H1 (cell line): ENCODE results near the gene ATCAY. TPM values are rescaled to one million over a fixed set of nuclear protein-coding genes. Genes with fewer than 3 reads are reported as not detected.

Source experiments
- CTCF ChIA-PET: fragments of 300-600 bp; sonication (Branson Sonifier 250); formaldehyde crosslinking; loops from one replicate; lab custom pipeline; 2021; ENCODE audit not compliant: partially characterized antibody; lab: Charles Lee
- POLR2A ChIA-PET: fragments of 300-600 bp; sonication (Branson Sonifier 250); formaldehyde crosslinking; loops from one replicate; lab custom pipeline; 2021; ENCODE audit warnings: inconsistent platforms; ENCODE audit not compliant: partially characterized antibody; lab: Charles Lee
- DNase-seq, 2 experiments: peaks; one replicate each; pipeline versions ENCODE4 v3.0.0 to v3.0.0-alpha.2; 2010 to 2022; ENCODE audit warnings: low spot score in 2 of 2, low read depth in 1 of 2, mixed read lengths in 1 of 2
- FAIRE-seq: peaks from 2 replicates; lab custom pipeline; 2011; peaks lifted over from hg19 to GRCh38; lab: Jason Lieb, UNC
- H2AFZ ChIP-seq: 2 replicates; pipeline ENCODE4 v1.8.1; 2012; ENCODE audit warnings: low read length, inconsistent platforms
- H2AK5ac ChIP-seq: 2 replicates; pipeline ENCODE4 v1.6.1; 2013; ENCODE audit warnings: low read depth, low read length
- H2BK120ac ChIP-seq: replicated peaks from 2 replicates; pipeline ENCODE3; 2013; ENCODE audit warnings: low read depth, low read length, inconsistent platforms
- H2BK12ac ChIP-seq: 2 replicates; pipeline ENCODE4 v1.6.1; 2013; ENCODE audit warnings: low read depth, low read length
- H2BK15ac ChIP-seq: 2 replicates; pipeline ENCODE4 v1.6.1; 2013; ENCODE audit warnings: low read length
- H2BK20ac ChIP-seq: 2 replicates; pipeline ENCODE4 v1.6.1; 2013; ENCODE audit warnings: low read length
- H2BK5ac ChIP-seq: 2 replicates; pipeline ENCODE4 v1.6.1; 2013; ENCODE audit warnings: low read depth, low read length
- H3K14ac ChIP-seq: 2 replicates; pipeline ENCODE4 v1.6.1; 2013; ENCODE audit warnings: inconsistent platforms; ENCODE audit not compliant: insufficient read length
- H3K18ac ChIP-seq: 2 replicates; pipeline ENCODE4 v1.6.1; 2013; ENCODE audit warnings: low read length; ENCODE audit errors: extremely low read depth
- H3K23ac ChIP-seq: 2 replicates; pipeline ENCODE4 v1.6.1; 2013; ENCODE audit warnings: inconsistent platforms; ENCODE audit not compliant: insufficient read length
- H3K23me2 ChIP-seq: 2 replicates; pipeline ENCODE4 v1.6.1; 2013; ENCODE audit warnings: low read depth, low read length
- H3K27ac ChIP-seq: 2 replicates; pipeline ENCODE4 v1.6.1; 2011; ENCODE audit warnings: low read depth, low read length, inconsistent platforms
- H3K27me3 ChIP-seq, 4 experiments: replicated peaks in 1 of 4; 1 replicate in 1 of 4; 2 replicates in 3 of 4; pipeline versions ENCODE4 v1.6.1 to v1.8.1; 2011 to 2013; ENCODE audit warnings: low read length in 3 of 4, mild to moderate bottlenecking in 3 of 4, inconsistent platforms in 2 of 4, mixed read lengths in 2 of 4, moderate library complexity in 1 of 4; ENCODE audit not compliant: control insufficient read depth in 3 of 4, insufficient read depth in 3 of 4; ENCODE audit errors: extremely low read depth in 1 of 4
- H3K36me3 ChIP-seq, 4 experiments: 2 replicates each; pipeline versions ENCODE4 v1.6.1 to v1.8.1; 2011 to 2013; ENCODE audit warnings: mild to moderate bottlenecking in 4 of 4, low read length in 3 of 4, moderate library complexity in 2 of 4, control low read depth in 1 of 4, inconsistent platforms in 1 of 4; ENCODE audit not compliant: insufficient read depth in 4 of 4, control insufficient read depth in 2 of 4
- H3K4ac ChIP-seq: replicated peaks from 2 replicates; pipeline ENCODE3; 2013; ENCODE audit warnings: low read length, low read depth, mixed read lengths, inconsistent platforms; ENCODE audit not compliant: insufficient read length
- H3K4me1 ChIP-seq, 4 experiments: replicated peaks in 1 of 4; 1 replicate in 1 of 4; 2 replicates in 3 of 4; pipeline versions ENCODE4 v1.6.1 to v1.8.1; 2011 to 2013; ENCODE audit warnings: low read length in 3 of 4, inconsistent platforms in 2 of 4, mixed read lengths in 1 of 4; ENCODE audit not compliant: insufficient read depth in 4 of 4, control insufficient read depth in 3 of 4
- H3K4me2 ChIP-seq, 2 experiments: 2 replicates each; pipeline versions ENCODE4 v1.6.1 to v1.8.1; 2011 to 2013; ENCODE audit warnings: low read depth in 2 of 2, low read length in 2 of 2, control low read depth in 1 of 2, inconsistent platforms in 1 of 2, mild to moderate bottlenecking in 1 of 2; ENCODE audit not compliant: insufficient read depth in 1 of 2
- H3K4me3 ChIP-seq, 4 experiments: fragments of 200-600, 300-600 bp in 1 of 4; sonication (generic), shearing (Covaris generic), sonication (Bioruptor Twin) in 1 of 4; 2 replicates each; pipeline versions ENCODE4 v1.5.1 to v1.8.1; 2011 to 2016; ENCODE audit warnings: low read length in 4 of 4, low read depth in 3 of 4, control low read depth in 2 of 4, inconsistent platforms in 2 of 4, mild to moderate bottlenecking in 2 of 4, mixed read lengths in 1 of 4, moderate library complexity in 1 of 4; ENCODE audit not compliant: insufficient read depth in 2 of 4; ENCODE audit errors: extremely low read depth in 1 of 4
- H3K56ac ChIP-seq: replicated peaks from 2 replicates; pipeline ENCODE3; 2013; ENCODE audit warnings: low read depth, mild to moderate bottlenecking, mixed read lengths, low read length, inconsistent platforms; ENCODE audit not compliant: insufficient read length
- H3K79me1 ChIP-seq: 2 replicates; pipeline ENCODE4 v1.6.1; 2013; ENCODE audit warnings: low read depth, low read length, control low read depth
- H3K79me2 ChIP-seq, 2 experiments: 2 replicates each; pipeline versions ENCODE4 v1.6.1 to v1.8.1; 2012 to 2013; ENCODE audit warnings: low read length in 2 of 2, mild to moderate bottlenecking in 2 of 2, inconsistent platforms in 1 of 2; ENCODE audit not compliant: insufficient read depth in 2 of 2, control insufficient read depth in 1 of 2
- H3K9ac ChIP-seq, 4 experiments: replicated peaks in 1 of 4; 1 replicate in 1 of 4; 2 replicates in 3 of 4; pipeline versions ENCODE4 v1.6.1 to v1.8.1; 2011 to 2013; ENCODE audit warnings: low read depth in 3 of 4, low read length in 3 of 4, control low read depth in 2 of 4, mild to moderate bottlenecking in 2 of 4, moderate library complexity in 2 of 4, inconsistent platforms in 1 of 4; ENCODE audit errors: extremely low read depth in 1 of 4
- H3K9me3 ChIP-seq, 2 experiments: 2 replicates each; pipeline versions ENCODE4 v1.6.1 to v1.8.1; 2012 to 2013; ENCODE audit warnings: mild to moderate bottlenecking in 2 of 2, moderate library complexity in 2 of 2, control low read depth in 1 of 2, inconsistent platforms in 1 of 2, low read depth in 1 of 2, low read length in 1 of 2, mixed read lengths in 1 of 2; ENCODE audit not compliant: insufficient read depth in 2 of 2
- H4K20me1 ChIP-seq, 2 experiments: replicated peaks in 1 of 2; 2 replicates each; pipeline versions ENCODE3 to v1.8.1; 2011 to 2013; ENCODE audit warnings: inconsistent platforms in 2 of 2, low read length in 2 of 2, mild to moderate bottlenecking in 1 of 2; ENCODE audit not compliant: insufficient read depth in 2 of 2, control insufficient read depth in 1 of 2
- H4K5ac ChIP-seq: 2 replicates; pipeline ENCODE4 v1.6.1; 2013; ENCODE audit warnings: low read length, low read depth, mixed read lengths, inconsistent platforms; ENCODE audit not compliant: insufficient read length
- H4K8ac ChIP-seq: 2 replicates; pipeline ENCODE4 v1.8.0; 2013; ENCODE audit warnings: mild to moderate bottlenecking, moderate library complexity, low read length, inconsistent platforms; ENCODE audit not compliant: insufficient read depth; ENCODE audit errors: extremely low read depth
- H4K91ac ChIP-seq: replicated peaks from 2 replicates; pipeline ENCODE3; 2013; ENCODE audit warnings: low read length, mixed read lengths, inconsistent platforms; ENCODE audit not compliant: insufficient read length
- RAD21 ChIP-seq, 2 experiments: IDR thresholded peaks in 1 of 2; conservative IDR thresholded peaks in 1 of 2; 2 replicates each; pipeline ENCODE4 v1.6.1; 2011; ENCODE audit warnings: low read depth in 2 of 2, low read length in 2 of 2, improper control_type of control experiment in 1 of 2, inconsistent platforms in 1 of 2, mild to moderate bottlenecking in 1 of 2, moderate library complexity in 1 of 2
- SUZ12 ChIP-seq: fragments of 200-600 bp; sonication (generic); IDR thresholded peaks from 2 replicates; pipeline ENCODE4 v1.6.1; 2012; ENCODE audit warnings: mild to moderate bottlenecking, inconsistent platforms, low read length, moderate library complexity, mixed read lengths
- TBP ChIP-seq: IDR thresholded peaks from 2 replicates; pipeline ENCODE4 v1.6.1; 2011; ENCODE audit warnings: low read depth, low read length, improper control_type of control experiment
- ZNF274 ChIP-seq: IDR thresholded peaks from 2 replicates; pipeline ENCODE4 v1.7.0; 2012; ENCODE audit warnings: low read length, borderline replicate concordance; ENCODE audit errors: extremely low read depth
- WGBS, 2 experiments: shearing (Covaris generic) in 1 of 2; methylation state at CpG; one replicate each; pipeline versions ENCODE4 v1.1.6 to v1.1.7; 2013 to 2015; ENCODE audit warnings: low lambda C conversion rate in 2 of 2, mixed read lengths in 2 of 2, inconsistent platforms in 1 of 2, low coverage in 1 of 2, missing lambda C conversion rate in 1 of 2; ENCODE audit not compliant: insufficient replicate concordance in 2 of 2, insufficient coverage in 1 of 2, insufficient read length in 1 of 2; ENCODE audit errors: extremely low coverage in 1 of 2, missing lambda C conversion rate in 1 of 2; 5-methylcytosine and 5-hydroxymethylcytosine counted together
- polyA plus RNA-seq, 7 experiments: library from polyadenylated mRNA; depleted of rRNA in 3 of 7; stranded (reverse) in 5 of 7; unstranded in 2 of 7; fragments of >200 nt in 5 of 7; fragments of 200-250 nt in 2 of 7; gene quantifications; 1 replicate in 5 of 7; 2 replicates in 1 of 7; 4 replicates in 1 of 7; pipeline versions ENCODE4 v1.2.1 to v1.2.3, GENCODE V29; 2011 to 2013; ENCODE audit warnings: missing spikeins in 2 of 7, mixed read lengths in 2 of 7
- total RNA-seq: library from RNA; stranded (reverse); fragmentation: NEBNext Ultra II Directional; extraction: Animal tissue kit (Norgen Biotek cat#: 25700); gene quantifications from 2 replicates; pipeline ENCODE4 v1.2.1, GENCODE V29; 2021

ATCAY gene
- total and polyA plus RNA-seq, 2 of the 8 experiments (the other 6 are each of a cell fraction or from before 2014, with no cell fraction given), result 24.4 to 33.8 TPM

- Histone ChIP-seq H4K8ac (peak overlapping the region; percentile 57; the same call in 1 of the 2 replicates), H3K4ac (no peak overlapping the region), H3K79me2 (peaks cover 0 to 15% of the 10 kb centered on the region in 2 experiments; a peak in 2 of 4 replicates), H3K9me3 (no peaks in the 10 kb centered on the region), H3K27me3 (no peaks in the 10 kb centered on the region; a peak in 1 of 7 replicates), H3K23me2 (no peaks in the 10 kb centered on the region), H3K23ac (no peak overlapping the region), H4K5ac (no peak overlapping the region), H4K91ac (no peak overlapping the region), H3K9ac (no peak overlapping the region), H3K36me3 (no peaks in the 10 kb centered on the region), H3K18ac (no peak overlapping the region), H4K20me1 (peaks cover 9 to 12% of the 10 kb centered on the region in 2 experiments), H3K14ac (no peak overlapping the region), H2BK20ac (no peak overlapping the region), H3K4me2 (no peak overlapping the region), H3K4me1 (peaks cover 0 to 8% (median 5%) of the 10 kb centered on the region in 4 experiments; a peak in 5 of 7 replicates), H2BK5ac (no peak overlapping the region), H3K27ac (no peak overlapping the region), H2BK12ac (no peak overlapping the region), H2BK120ac (no peak overlapping the region), H3K79me1 (peaks cover 15% of the 10 kb centered on the region; the same call in 1 of the 2 replicates), H2BK15ac (no peak overlapping the region), H2AFZ (no peak overlapping the region), H3K4me3 (no peak overlapping the region), H3K56ac (no peak overlapping the region), H2AK5ac (no peak overlapping the region)
- no peak for TF ChIP-seq ZNF274
- no peak for TF ChIP-seq TBP
- TF ChIP-seq SUZ12, result no peak
- TF ChIP-seq RAD21 (IDR thresholded peaks at IDR 0.05 in 1 of 2, conservative IDR thresholded peaks at IDR 0.05 in 1 of 2; ENCODE audit: low read depth in 2 of 2, low read length in 2 of 2), result 0 out of 4 replicates have a peak, but pooled peaks of 1 of the 2 experiments have one; percentile 10
- ChIA-PET CTCF (interaction anchor here (0.5 to 2.1 kb wide), 5 partner anchors 11 to 606 kb away, joined by 3 to 6 read pairs (median 4); no protein-coding TSS in a partner anchor), POLR2A (interaction anchor here (0.6 to 1.6 kb wide), 4 partner anchors 40 to 106 kb away, joined by 3 to 5 read pairs (median 3); no protein-coding TSS in a partner anchor)
- DNase-seq (no peak), FAIRE-seq (no peak)
- 90% methylated on average over 23 of the region's 25 CpGs; no CpG with 5 or more reads in 1 of the 2 experiments for WGBS, 2 experiments
Measured at GRCh38 chr19:3862826-3863500, 17.5 kb upstream of the ATCAY start.
